Peyer's patch (tissue), 4 donors: ENCODE measurements around the gene ABLIM1. TPM values are rescaled to one million over a fixed set of nuclear protein-coding genes. Genes with fewer than 3 reads are reported as not detected.

ENCODE experiments used
- DNase-seq, 3 donors: peaks; one replicate each; pipeline ENCODE4 v3.0.0-alpha.2; 2017 to 2019
- H3K27ac ChIP-seq, 4 donors: fragments of 200-600 bp; sonication (generic); one replicate each; pipeline ENCODE4 v1.5.1; 2016 to 2019
- H3K27me3 ChIP-seq, 2 donors: fragments of 200-600 bp; sonication (generic); one replicate each; pipeline ENCODE4 v1.5.1; 2019
- H3K36me3 ChIP-seq, 3 donors: fragments of 200-600 bp; sonication (generic); one replicate each; pipeline ENCODE4 v1.5.1; 2016 to 2019
- H3K4me1 ChIP-seq, 4 donors: fragments of 200-600 bp; sonication (generic); one replicate each; pipeline ENCODE4 v1.5.1; 2016 to 2019
- H3K4me3 ChIP-seq, 4 donors: fragments of 200-600 bp; sonication (generic); 1 replicate in 3 of 4; 2 replicates in 1 of 4; pipeline ENCODE4 v1.5.1; 2016 to 2019; ENCODE audit warnings: mild to moderate bottlenecking in 1 of 4
- H3K9me3 ChIP-seq, 4 donors: fragments of 200-600 bp; sonication (generic); one replicate each; pipeline ENCODE4 v1.5.1; 2016 to 2019; ENCODE audit warnings: mild to moderate bottlenecking in 1 of 4
- POLR2A ChIP-seq, 2 donors: fragments of 450-650 bp; IDR thresholded peaks; one replicate each; pipeline ENCODE4 v1.5.1; 2017; ENCODE audit warnings: antibody characterized with exemption in 2 of 2, mild to moderate bottlenecking in 2 of 2, moderate library complexity in 2 of 2
- total RNA-seq, 4 donors: library from RNA; depleted of rRNA; stranded (reverse); fragments of >200 nt; gene quantifications; one replicate each; pipeline ENCODE4 v1.1.0, GENCODE V29; 2016
- TF ChIP-seq, protein P1 (sequence below), 6 experiments: fragments of 450-650 bp in 4 of 6; fragments of 200-600 bp in 2 of 6; sonication (generic) in 1 of 6; IDR thresholded peaks; one replicate each; pipeline ENCODE4 v1.5.1; 2017 to 2019; ENCODE audit warnings: antibody characterized with exemption in 6 of 6, mild to moderate bottlenecking in 3 of 6, moderate library complexity in 1 of 6

ABLIM1 gene
- total RNA-seq, 4 donors from 2014 or later: 91.6 to 145 (median 121) TPM

DNA sequence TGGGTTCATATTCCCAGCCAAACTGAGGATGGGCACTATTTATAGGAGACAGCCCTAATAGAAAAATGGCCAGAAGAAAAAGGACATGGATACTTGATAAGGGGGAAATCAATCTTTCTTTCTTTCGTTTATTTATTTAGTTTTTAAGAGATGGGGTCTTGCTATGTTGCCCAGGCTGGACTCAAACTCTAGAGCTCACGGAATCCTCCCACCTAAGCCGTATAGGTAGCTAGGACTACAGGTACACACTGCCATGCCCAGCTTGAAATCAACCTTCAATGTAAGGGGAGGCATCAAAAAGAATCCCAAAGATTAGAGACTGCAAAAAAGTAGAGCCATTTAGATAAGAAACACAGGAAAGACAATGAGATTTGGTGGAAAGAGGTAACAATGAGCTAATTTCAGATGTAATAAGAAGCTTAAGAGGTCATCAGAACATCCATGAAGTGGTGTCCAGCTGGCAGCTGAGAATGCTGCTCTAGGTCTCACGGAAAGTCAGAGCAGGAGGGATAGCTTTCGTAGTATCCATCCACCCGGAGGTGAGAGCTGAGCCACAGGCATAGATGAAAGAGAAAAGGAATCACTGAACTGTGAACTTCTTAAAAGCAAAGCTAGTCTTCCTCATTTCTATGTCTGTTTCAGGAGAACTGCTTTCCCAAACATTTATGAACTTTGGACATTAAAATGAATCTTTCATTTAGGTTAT is 10.5 kb upstream of the ABLIM1 start:
- Histone ChIP-seq H3K4me3 (no peak overlapping the region), H3K27ac (no peak overlapping the region), H3K9me3 (no peaks in the 10 kb centered on the region), H3K36me3 (no peaks in the 10 kb centered on the region), H3K27me3 (no peaks in the 10 kb centered on the region), H3K4me1 (peaks cover 0 to 5% (median 0%) of the 10 kb centered on the region in 4 donors)
- TF ChIP-seq POLR2A (IDR thresholded peaks at IDR 0.05): no peak
- TF ChIP-seq, protein P1, sequence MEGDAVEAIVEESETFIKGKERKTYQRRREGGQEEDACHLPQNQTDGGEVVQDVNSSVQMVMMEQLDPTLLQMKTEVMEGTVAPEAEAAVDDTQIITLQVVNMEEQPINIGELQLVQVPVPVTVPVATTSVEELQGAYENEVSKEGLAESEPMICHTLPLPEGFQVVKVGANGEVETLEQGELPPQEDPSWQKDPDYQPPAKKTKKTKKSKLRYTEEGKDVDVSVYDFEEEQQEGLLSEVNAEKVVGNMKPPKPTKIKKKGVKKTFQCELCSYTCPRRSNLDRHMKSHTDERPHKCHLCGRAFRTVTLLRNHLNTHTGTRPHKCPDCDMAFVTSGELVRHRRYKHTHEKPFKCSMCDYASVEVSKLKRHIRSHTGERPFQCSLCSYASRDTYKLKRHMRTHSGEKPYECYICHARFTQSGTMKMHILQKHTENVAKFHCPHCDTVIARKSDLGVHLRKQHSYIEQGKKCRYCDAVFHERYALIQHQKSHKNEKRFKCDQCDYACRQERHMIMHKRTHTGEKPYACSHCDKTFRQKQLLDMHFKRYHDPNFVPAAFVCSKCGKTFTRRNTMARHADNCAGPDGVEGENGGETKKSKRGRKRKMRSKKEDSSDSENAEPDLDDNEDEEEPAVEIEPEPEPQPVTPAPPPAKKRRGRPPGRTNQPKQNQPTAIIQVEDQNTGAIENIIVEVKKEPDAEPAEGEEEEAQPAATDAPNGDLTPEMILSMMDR (IDR thresholded peaks at IDR 0.05): no peak
- DNase-seq: no peak

DNA sequence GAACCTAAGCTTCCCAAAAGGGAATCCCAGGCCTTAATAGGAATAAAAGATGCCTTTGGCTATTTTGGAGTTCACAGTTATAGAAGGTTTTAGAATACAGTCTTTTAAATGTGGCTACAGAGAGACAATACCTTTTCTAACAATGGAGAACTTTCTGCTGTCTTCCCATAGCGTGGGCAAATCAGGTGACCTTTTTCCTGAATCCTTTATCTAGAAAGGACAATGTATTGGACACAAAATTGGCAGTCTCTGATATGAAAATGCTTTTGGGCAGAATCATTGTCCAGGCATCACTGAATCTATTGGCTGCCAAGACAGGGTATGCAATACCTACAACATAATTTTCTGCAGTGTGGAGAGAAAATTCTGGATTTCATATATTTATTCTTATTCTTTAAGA is 7.8 kb upstream of the ABLIM1 start:
- no peak for DNase-seq
- no peaks in the 10 kb centered on the region for H3K36me3 ChIP-seq
- H3K27me3 ChIP-seq: no peaks in the 10 kb centered on the region
- no peaks in the 10 kb centered on the region for H3K9me3 ChIP-seq
- peaks cover 0 to 5% (median 0%) of the 10 kb centered on the region in 4 donors for H3K4me1 ChIP-seq
- H3K27ac ChIP-seq: no peak overlapping the region
- H3K4me3 ChIP-seq: no peak overlapping the region
- TF ChIP-seq POLR2A (IDR thresholded peaks at IDR 0.05): no peak
- TF ChIP-seq, protein P1 (IDR thresholded peaks at IDR 0.05): no peak

DNA sequence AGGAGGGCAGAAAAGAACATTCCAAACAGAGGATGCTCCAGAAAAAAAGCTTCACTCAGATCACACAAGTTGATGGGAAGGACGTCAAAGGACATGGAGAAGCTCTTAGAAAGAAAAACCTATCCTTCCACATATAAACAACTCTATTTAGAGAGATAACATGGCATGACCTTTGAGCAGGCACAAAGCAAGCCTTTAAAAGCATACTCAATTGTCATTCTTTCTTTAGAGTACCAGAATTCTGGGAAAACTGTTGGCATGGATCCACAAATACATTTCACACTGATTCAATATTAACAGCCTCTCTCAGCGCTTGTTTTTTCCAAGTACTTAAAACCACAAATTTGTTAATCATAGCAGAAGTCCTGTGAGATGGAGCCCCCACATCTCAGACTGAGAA is 7.3 kb upstream of the ABLIM1 start:
- no peak for TF ChIP-seq POLR2A (IDR thresholded peaks at IDR 0.05)
- TF ChIP-seq, protein P1 (IDR thresholded peaks at IDR 0.05): no peak
- DNase-seq: no peak
- no peaks in the 10 kb centered on the region for H3K36me3 ChIP-seq
- H3K27ac ChIP-seq: no peak overlapping the region
- no peaks in the 10 kb centered on the region for H3K27me3 ChIP-seq
- H3K4me1 ChIP-seq: peaks cover 0 to 5% (median 0%) of the 10 kb centered on the region in 4 donors
- H3K4me3 ChIP-seq: no peak overlapping the region
- no peaks in the 10 kb centered on the region for H3K9me3 ChIP-seq

- DNase-seq: no peak
- no peaks in the 10 kb centered on the region for H3K27me3 ChIP-seq
- H3K4me1 ChIP-seq: peaks cover 0 to 5% (median 0%) of the 10 kb centered on the region in 4 donors
- H3K27ac ChIP-seq: no peak overlapping the region
- TF ChIP-seq, protein P1 (IDR thresholded peaks at IDR 0.05): no peak
- no peak for TF ChIP-seq POLR2A (IDR thresholded peaks at IDR 0.05)
- no peak overlapping the region for H3K4me3 ChIP-seq
- no peaks in the 10 kb centered on the region for H3K36me3 ChIP-seq
- no peaks in the 10 kb centered on the region for H3K9me3 ChIP-seq
Observed at GRCh38 chr10:114664127-114664526, 6.1 kb upstream of the ABLIM1 start.

DNA sequence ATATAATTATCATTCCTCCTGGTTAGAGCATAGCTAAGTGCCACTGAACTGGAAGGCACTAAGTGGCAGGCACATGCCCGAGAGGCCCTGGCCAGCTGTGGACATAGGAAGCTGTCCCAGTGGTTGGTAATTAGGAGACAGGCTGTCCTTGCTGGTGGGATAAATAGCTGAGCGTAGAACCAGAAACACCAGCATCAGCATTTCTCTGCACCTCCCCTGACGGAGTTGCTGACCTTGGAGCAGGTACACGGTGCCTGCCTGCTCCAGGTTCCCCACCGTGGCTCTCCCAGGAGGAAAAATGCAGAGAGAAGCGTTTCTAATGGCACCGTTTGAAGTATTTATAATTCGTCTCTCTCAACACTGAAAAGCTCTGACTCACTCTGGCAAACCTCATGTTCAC is 5.6 kb upstream of the ABLIM1 start:
- no peak for TF ChIP-seq POLR2A (IDR thresholded peaks at IDR 0.05)
- TF ChIP-seq, protein P1 (IDR thresholded peaks at IDR 0.05): no peak
- Histone ChIP-seq H3K36me3 (no peaks in the 10 kb centered on the region), H3K27me3 (no peaks in the 10 kb centered on the region), H3K4me3 (no peak overlapping the region), H3K9me3 (no peaks in the 10 kb centered on the region), H3K27ac (no peak overlapping the region), H3K4me1 (peaks cover 0 to 5% (median 0%) of the 10 kb centered on the region in 4 donors)
- DNase-seq: no peak
